GM12875 (cell line): ENCODE measurements around the gene PSMG4.

ENCODE experiments used
- H3K4me3 ChIP-seq: one replicate; pipeline ENCODE4 v1.5.1; 2011; ENCODE audit warnings: low read depth, low read length, control low read depth
- CTCF ChIP-seq: IDR thresholded peaks from 2 replicates; pipeline ENCODE4 v1.5.1; 2011; ENCODE audit warnings: low read depth, mild to moderate bottlenecking, control low read depth, inconsistent platforms, low read length, moderate library complexity, borderline replicate concordance; ENCODE audit not compliant: insufficient read depth

The PSMG4 gene

GRCh38 chr6:3304500-3305215 is 45.9 kb downstream of the PSMG4 start:
- H3K4me3 ChIP-seq = no peak overlapping the region
- no peak for TF ChIP-seq CTCF

- H3K4me3 ChIP-seq = no peak overlapping the region
- no peak for TF ChIP-seq CTCF
Observed at GRCh38 chr6:3305216-3305565, 46.4 kb downstream of the PSMG4 start.

DNA sequence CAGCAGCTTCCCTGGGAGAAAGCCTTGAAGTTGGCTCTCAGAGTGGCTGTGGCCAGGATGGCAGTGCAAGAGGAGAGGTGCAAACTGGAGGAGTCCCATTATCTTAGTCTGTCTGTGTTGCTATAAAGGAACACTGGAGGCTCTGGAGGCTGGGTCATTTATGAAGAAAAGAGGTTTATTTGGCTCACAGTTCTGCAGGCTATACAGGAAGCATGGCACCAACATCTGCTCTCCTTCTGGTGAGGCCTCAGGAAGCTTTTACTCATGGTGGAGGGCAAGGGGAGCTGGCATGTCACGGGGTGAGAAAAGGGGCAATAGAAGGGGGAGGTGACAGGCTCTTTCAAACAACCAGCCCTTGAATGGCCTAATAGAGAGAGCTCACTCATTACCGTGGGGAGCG is 47.1 kb downstream of the PSMG4 start:
- TF ChIP-seq CTCF = no peak
- H3K4me3 ChIP-seq = no peak overlapping the region

GRCh38 chr6:3306848-3307247 is 48.1 kb downstream of the PSMG4 start:
- H3K4me3 ChIP-seq = no peak overlapping the region
- TF ChIP-seq CTCF = no peak

- no peak overlapping the region for H3K4me3 ChIP-seq
- no peak for TF ChIP-seq CTCF
Observed at GRCh38 chr6:3307436-3307835, 48.7 kb downstream of the PSMG4 start.

- no peak overlapping the region for H3K4me3 ChIP-seq
- TF ChIP-seq CTCF = no peak
Observed at GRCh38 chr6:3308106-3308505, 49.4 kb downstream of the PSMG4 start.

- no peak overlapping the region for H3K4me3 ChIP-seq
- TF ChIP-seq CTCF = no peak
Observed at GRCh38 chr6:3309391-3310050, 50.8 kb downstream of the PSMG4 start.
